Suprapubic skin (tissue), 4 donors: ENCODE data around the gene UBE2F.

ENCODE experiments used
- CTCF ChIP-seq, 2 donors: fragments of 200-600 bp in 1 of 2; fragments of 450-650 bp in 1 of 2; sonication (generic) in 1 of 2; IDR thresholded peaks; one replicate each; pipeline ENCODE4 v1.5.1; 2016 to 2019; ENCODE audit warnings: antibody characterized with exemption in 2 of 2, mild to moderate bottlenecking in 1 of 2, moderate library complexity in 1 of 2
- EP300 ChIP-seq: sonication (generic); formaldehyde crosslinking; IDR thresholded peaks from one replicate; pipeline ENCODE4 v1.6.1; 2017; ENCODE audit warnings: antibody characterized with exemption
- POLR2A ChIP-seq, 2 donors: fragments of 450-650 bp; IDR thresholded peaks; one replicate each; pipeline ENCODE4 v1.6.1; 2017; ENCODE audit warnings: antibody characterized with exemption in 2 of 2, mild to moderate bottlenecking in 2 of 2, moderate library complexity in 2 of 2
- POLR2AphosphoS5 ChIP-seq, 3 donors: sonication (generic); formaldehyde crosslinking; IDR thresholded peaks; one replicate each; pipeline ENCODE4 v1.6.1; 2017; ENCODE audit warnings: antibody characterized with exemption in 3 of 3

GRCh38 chr2:238042849-238043584, 76.2 kb downstream of the UBE2F start:
- TF ChIP-seq CTCF (IDR thresholded peaks at IDR 0.05) (no peak), POLR2A (IDR thresholded peaks at IDR 0.05) (no peak), POLR2AphosphoS5 (IDR thresholded peaks at IDR 0.05) (no peak), EP300 (no peak)
